DND-41 (cell line): ENCODE results near the gene BTNL3.

Experiments used
- CTCF ChIP-seq: IDR thresholded peaks from 2 replicates; pipeline ENCODE4 v1.5.1; 2012; ENCODE audit warnings: borderline replicate concordance, low read length, moderate library complexity, mild to moderate bottlenecking; ENCODE audit not compliant: poor library complexity, severe bottlenecking; ENCODE audit errors: extremely low read depth
- EZH2 ChIP-seq: IDR thresholded peaks from 3 replicates; pipeline ENCODE4 v1.6.1; 2012; ENCODE audit warnings: borderline replicate concordance, low read depth, mild to moderate bottlenecking, moderate library complexity, low read length, inconsistent platforms; ENCODE audit not compliant: severe bottlenecking

GRCh38 chr5:181042722-181043121, 54.1 kb downstream of the BTNL3 start:
- no peak for TF ChIP-seq CTCF
- no peak for TF ChIP-seq EZH2
